ENCODE results near the gene SPON1.

Gene SPON1

GRCh38 chr11:14312736-14313438 lies 350.4 kb downstream of the SPON1 start:
- Histone ChIP-seq H3K27ac (ENCODE audit: insufficient read depth in 1 of 2, low read depth in 1 of 2, low read length in 2 of 2, poor library complexity in 1 of 2, severe bottlenecking in 2 of 2) (no peak overlapping the region), H3K4me1 (ENCODE audit: control extremely low read depth in 1 of 4, control insufficient read depth in 4 of 4, insufficient read depth in 4 of 4, low read length in 3 of 4) (peaks cover 0 to 9% (median 4%) of the 10 kb centered on the region in 4 experiments), H3K9me3 (ENCODE audit: control extremely low read depth in 1 of 5, control insufficient read depth in 4 of 5, insufficient read depth in 2 of 5, low read depth in 1 of 5, low read length in 4 of 5) (no peaks in the 10 kb centered on the region), H3K36me3 (ENCODE audit: control insufficient read depth in 4 of 4, insufficient read depth in 4 of 4, low read length in 3 of 4) (no peaks in the 10 kb centered on the region), H3K4me3 (ENCODE audit: control insufficient read depth in 1 of 7, extremely low read depth in 1 of 7, insufficient read depth in 4 of 7, low read depth in 2 of 7, low read length in 6 of 7) (no peak overlapping the region), H3K27me3 (replicated peaks in 2 of 5; ENCODE audit: control insufficient read depth in 4 of 5, insufficient read depth in 5 of 5, low read length in 4 of 5) (peaks cover 0 to 21% (median 0%) of the 10 kb centered on the region in 5 experiments)
- DNase-seq, result no peak
- ChIA-PET POLR2A (no interaction called here), CTCF (interaction anchor here (1.0 to 3.0 kb wide), 4 partner anchors 10 to 142 kb away, joined by 3 to 11 read pairs (median 3); no protein-coding TSS in a partner anchor)
- WGBS (ENCODE audit: insufficient coverage), result 100% methylated on average over 1 of the region's 4 CpGs

GRCh38 chr11:14314127-14314526 lies 351.6 kb downstream of the SPON1 start:
- peak in 1 of 3 donors; percentile 17 for DNase-seq
- Histone ChIP-seq H3K36me3 (ENCODE audit: control insufficient read depth in 4 of 4, insufficient read depth in 4 of 4, low read length in 3 of 4) (no peaks in the 10 kb centered on the region), H3K27me3 (replicated peaks in 2 of 5; ENCODE audit: control insufficient read depth in 4 of 5, insufficient read depth in 5 of 5, low read length in 4 of 5) (peaks cover 0 to 22% (median 3%) of the 10 kb centered on the region in 5 experiments), H3K9me3 (ENCODE audit: control extremely low read depth in 1 of 5, control insufficient read depth in 4 of 5, insufficient read depth in 2 of 5, low read depth in 1 of 5, low read length in 4 of 5) (no peaks in the 10 kb centered on the region), H3K4me3 (ENCODE audit: control insufficient read depth in 1 of 7, extremely low read depth in 1 of 7, insufficient read depth in 4 of 7, low read depth in 2 of 7, low read length in 6 of 7) (no peak overlapping the region), H3K4me1 (ENCODE audit: control extremely low read depth in 1 of 4, control insufficient read depth in 4 of 4, insufficient read depth in 4 of 4, low read length in 3 of 4) (peaks cover 0 to 3% (median 0%) of the 10 kb centered on the region in 4 experiments), H3K27ac (ENCODE audit: insufficient read depth in 1 of 2, low read depth in 1 of 2, low read length in 2 of 2, poor library complexity in 1 of 2, severe bottlenecking in 2 of 2) (no peak overlapping the region)
- WGBS (ENCODE audit: insufficient coverage), result no CpG with 5 or more reads among the region's 2 CpGs
- ChIA-PET CTCF (interaction anchor here (0.9 to 3.0 kb wide), 2 partner anchors 12 to 141 kb away, joined by 6 to 11 read pairs; no protein-coding TSS in a partner anchor), POLR2A (no interaction called here)

- H3K4me3 ChIP-seq (ENCODE audit: control insufficient read depth in 1 of 7, extremely low read depth in 1 of 7, insufficient read depth in 4 of 7, low read depth in 2 of 7, low read length in 6 of 7), result no peak overlapping the region
- WGBS (ENCODE audit: insufficient coverage), result no CpG with 5 or more reads among the region's 2 CpGs
- peaks cover 0 to 9% (median 3%) of the 10 kb centered on the region in 4 experiments for H3K4me1 ChIP-seq (ENCODE audit: control extremely low read depth in 1 of 4, control insufficient read depth in 4 of 4, insufficient read depth in 4 of 4, low read length in 3 of 4)
- H3K9me3 ChIP-seq (ENCODE audit: control extremely low read depth in 1 of 5, control insufficient read depth in 4 of 5, insufficient read depth in 2 of 5, low read depth in 1 of 5, low read length in 4 of 5), result no peaks in the 10 kb centered on the region
- CTCF ChIA-PET, result interaction anchor here (1.2 to 3.0 kb wide), 4 partner anchors 10 to 140 kb away, joined by 4 to 11 read pairs (median 5); no protein-coding TSS in a partner anchor
- H3K36me3 ChIP-seq (ENCODE audit: control insufficient read depth in 4 of 4, insufficient read depth in 4 of 4, low read length in 3 of 4), result no peaks in the 10 kb centered on the region
- POLR2A ChIA-PET, result no interaction called here
- no peak overlapping the region for H3K27ac ChIP-seq (ENCODE audit: insufficient read depth in 1 of 2, low read depth in 1 of 2, low read length in 2 of 2, poor library complexity in 1 of 2, severe bottlenecking in 2 of 2)
- no peak for DNase-seq
- H3K27me3 ChIP-seq (replicated peaks in 2 of 5; ENCODE audit: control insufficient read depth in 4 of 5, insufficient read depth in 5 of 5, low read length in 4 of 5), result peaks cover 0 to 18% (median 3%) of the 10 kb centered on the region in 5 experiments
These were observed 352.6 kb downstream of the SPON1 start for GRCh38 chr11:14315130-14315529.
